Neural progenitor cell (in vitro differentiated cells): ENCODE results near the gene LATS2.

ENCODE experiments used
- EZH2 ChIP-seq: fragments of 200-600 bp; sonication (generic); IDR thresholded peaks from 2 replicates; pipeline ENCODE4 v1.6.1; 2017; ENCODE audit warnings: antibody characterized with exemption, mild to moderate bottlenecking, moderate library complexity
- EZH2phosphoT487 ChIP-seq: fragments of 200-600 bp; sonication (generic); IDR thresholded peaks from 2 replicates; pipeline ENCODE4 v1.6.1; 2017; ENCODE audit warnings: antibody characterized with exemption
- TF ChIP-seq, protein P1 (sequence below): fragments of 200-600 bp; sonication (generic); IDR thresholded peaks from 2 replicates; pipeline ENCODE4 v1.5.1; 2017; ENCODE audit warnings: antibody characterized with exemption, mild to moderate bottlenecking

DNA sequence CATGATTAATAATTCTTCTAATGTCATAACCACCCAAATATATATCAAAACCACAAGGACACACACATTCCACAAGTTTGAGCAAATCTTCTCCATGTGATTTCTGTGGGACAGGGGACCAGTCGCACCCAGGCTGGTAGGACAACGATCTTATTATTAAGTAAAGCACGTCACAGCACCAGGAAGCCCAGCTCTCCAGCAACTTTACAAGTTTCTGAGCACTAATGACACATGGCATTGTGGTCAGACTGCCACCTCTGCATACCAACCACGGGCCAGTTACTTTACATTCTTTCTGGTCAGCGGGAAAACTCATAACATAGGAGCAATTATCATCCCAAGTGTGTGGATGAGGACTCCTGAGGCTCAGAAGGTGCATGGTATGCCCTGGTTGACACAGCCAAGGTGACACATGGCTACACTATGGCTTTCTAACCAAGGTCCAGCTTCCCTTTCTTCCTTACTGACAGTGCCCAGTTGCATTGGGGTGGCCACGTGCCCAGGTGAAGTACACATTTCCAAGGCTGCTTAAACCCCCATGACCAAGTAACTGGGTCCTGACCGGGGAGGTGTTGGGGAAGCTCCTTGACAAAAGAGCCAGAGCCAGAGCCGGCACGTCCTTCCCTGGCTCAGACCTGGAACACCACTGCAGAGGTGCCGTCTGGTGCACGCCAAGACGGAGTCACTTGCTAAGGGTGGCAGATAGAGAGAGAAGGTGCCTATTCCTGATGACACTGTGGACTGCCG lies 27.4 kb downstream of the LATS2 start:
- TF ChIP-seq, protein P1, sequence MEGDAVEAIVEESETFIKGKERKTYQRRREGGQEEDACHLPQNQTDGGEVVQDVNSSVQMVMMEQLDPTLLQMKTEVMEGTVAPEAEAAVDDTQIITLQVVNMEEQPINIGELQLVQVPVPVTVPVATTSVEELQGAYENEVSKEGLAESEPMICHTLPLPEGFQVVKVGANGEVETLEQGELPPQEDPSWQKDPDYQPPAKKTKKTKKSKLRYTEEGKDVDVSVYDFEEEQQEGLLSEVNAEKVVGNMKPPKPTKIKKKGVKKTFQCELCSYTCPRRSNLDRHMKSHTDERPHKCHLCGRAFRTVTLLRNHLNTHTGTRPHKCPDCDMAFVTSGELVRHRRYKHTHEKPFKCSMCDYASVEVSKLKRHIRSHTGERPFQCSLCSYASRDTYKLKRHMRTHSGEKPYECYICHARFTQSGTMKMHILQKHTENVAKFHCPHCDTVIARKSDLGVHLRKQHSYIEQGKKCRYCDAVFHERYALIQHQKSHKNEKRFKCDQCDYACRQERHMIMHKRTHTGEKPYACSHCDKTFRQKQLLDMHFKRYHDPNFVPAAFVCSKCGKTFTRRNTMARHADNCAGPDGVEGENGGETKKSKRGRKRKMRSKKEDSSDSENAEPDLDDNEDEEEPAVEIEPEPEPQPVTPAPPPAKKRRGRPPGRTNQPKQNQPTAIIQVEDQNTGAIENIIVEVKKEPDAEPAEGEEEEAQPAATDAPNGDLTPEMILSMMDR: no peak
- TF ChIP-seq EZH2: no peak
- TF ChIP-seq EZH2phosphoT487: no peak
